Stomach smooth muscle (tissue), 2 donors: ENCODE results near the gene FNTB.
A peak's percentile ranks its signal among the peaks of the same experiment; 100 is the strongest.

Source experiments
- H3K27ac ChIP-seq: one replicate; pipeline ENCODE4 v1.7.0; 2013; ENCODE audit warnings: mild to moderate bottlenecking, low read length, inconsistent platforms
- H3K27me3 ChIP-seq, 2 donors: one replicate each; pipeline ENCODE4 v1.7.0; 2013; ENCODE audit warnings: low read length in 2 of 2; ENCODE audit not compliant: insufficient read depth in 2 of 2, control insufficient read depth in 1 of 2
- H3K36me3 ChIP-seq, 2 donors: one replicate each; pipeline ENCODE4 v1.7.0; 2013; ENCODE audit warnings: low read length in 2 of 2; ENCODE audit not compliant: control insufficient read depth in 2 of 2, insufficient read depth in 2 of 2
- H3K4me1 ChIP-seq: one replicate; pipeline ENCODE4 v1.7.0; 2013; ENCODE audit warnings: low read length; ENCODE audit not compliant: control insufficient read depth, insufficient read depth
- H3K4me3 ChIP-seq, 2 donors: one replicate each; pipeline ENCODE4 v1.7.0; 2013; ENCODE audit warnings: low read length in 2 of 2
- H3K9ac ChIP-seq, 2 donors: one replicate each; pipeline ENCODE4 v1.7.0; 2013; ENCODE audit warnings: low read length in 2 of 2, mild to moderate bottlenecking in 1 of 2
- H3K9me3 ChIP-seq, 2 donors: one replicate each; pipeline ENCODE4 v1.7.0; 2013; ENCODE audit warnings: low read length in 2 of 2; ENCODE audit not compliant: control insufficient read depth in 2 of 2
- donor health status: healthy.
- donor health status: Pancreatic carcinoma.

The FNTB gene

DNA sequence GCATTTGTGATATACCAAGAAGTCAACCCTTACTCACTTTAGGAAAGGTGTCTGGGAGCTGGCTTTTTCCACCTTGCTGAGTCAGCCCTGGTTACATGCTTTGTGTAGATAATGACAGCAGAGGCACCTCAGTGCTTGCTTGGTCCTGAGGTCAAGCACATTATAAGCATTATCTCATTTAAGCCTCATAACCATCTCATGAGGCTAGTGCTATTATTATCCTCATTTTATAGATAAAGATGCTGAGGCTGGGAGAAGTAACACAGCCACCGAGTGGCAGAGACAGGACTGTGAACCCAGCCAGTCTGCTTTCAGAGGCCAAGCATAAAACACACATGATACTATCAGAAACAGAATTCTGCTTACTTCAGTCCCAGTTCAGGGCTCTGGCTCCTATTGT lies 86.2 kb downstream of the FNTB start:
- no peak overlapping the region for H3K27ac ChIP-seq
- H3K9me3 ChIP-seq: no peaks in the 10 kb centered on the region
- no peak overlapping the region for H3K4me3 ChIP-seq
- peaks cover 16 to 26% of the 10 kb centered on the region in 2 donors for H3K36me3 ChIP-seq
- no peaks in the 10 kb centered on the region for H3K27me3 ChIP-seq
- no peak overlapping the region for H3K9ac ChIP-seq
- H3K4me1 ChIP-seq: peaks cover 24% of the 10 kb centered on the region

DNA sequence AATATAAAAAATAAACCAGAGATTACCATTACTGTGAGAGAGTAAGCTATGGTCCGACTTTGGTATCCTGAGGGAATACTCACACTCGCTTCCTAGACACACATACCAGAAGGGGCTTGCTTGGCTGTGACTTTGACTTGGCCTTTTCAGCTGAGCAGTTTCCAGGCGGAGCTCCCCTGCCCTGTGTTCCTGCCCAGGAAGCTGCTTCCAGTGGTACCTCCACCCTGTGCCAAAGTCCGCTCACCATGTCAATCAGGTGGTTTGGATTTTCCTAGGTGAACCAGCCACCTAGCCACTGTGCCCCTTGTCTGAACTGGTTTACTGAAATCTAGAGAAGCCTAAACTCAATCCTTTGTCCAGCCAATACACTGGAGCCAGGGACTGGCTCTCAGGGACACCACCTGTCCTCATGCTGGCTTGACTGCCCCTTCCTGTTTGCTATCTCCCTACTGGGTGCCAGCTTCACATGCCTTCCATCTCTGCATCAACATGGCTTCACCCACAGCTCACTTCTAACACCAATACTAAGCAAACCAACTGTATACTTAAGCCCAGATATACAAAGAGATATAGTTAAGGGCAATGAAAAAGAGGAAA lies 87.0 kb downstream of the FNTB start:
- H3K9me3 ChIP-seq: no peaks in the 10 kb centered on the region
- peaks cover 16 to 26% of the 10 kb centered on the region in 2 donors for H3K36me3 ChIP-seq
- no peak overlapping the region for H3K27ac ChIP-seq
- no peak overlapping the region for H3K9ac ChIP-seq
- H3K4me3 ChIP-seq: no peak overlapping the region
- peaks cover 28% of the 10 kb centered on the region for H3K4me1 ChIP-seq
- H3K27me3 ChIP-seq: no peaks in the 10 kb centered on the region

DNA sequence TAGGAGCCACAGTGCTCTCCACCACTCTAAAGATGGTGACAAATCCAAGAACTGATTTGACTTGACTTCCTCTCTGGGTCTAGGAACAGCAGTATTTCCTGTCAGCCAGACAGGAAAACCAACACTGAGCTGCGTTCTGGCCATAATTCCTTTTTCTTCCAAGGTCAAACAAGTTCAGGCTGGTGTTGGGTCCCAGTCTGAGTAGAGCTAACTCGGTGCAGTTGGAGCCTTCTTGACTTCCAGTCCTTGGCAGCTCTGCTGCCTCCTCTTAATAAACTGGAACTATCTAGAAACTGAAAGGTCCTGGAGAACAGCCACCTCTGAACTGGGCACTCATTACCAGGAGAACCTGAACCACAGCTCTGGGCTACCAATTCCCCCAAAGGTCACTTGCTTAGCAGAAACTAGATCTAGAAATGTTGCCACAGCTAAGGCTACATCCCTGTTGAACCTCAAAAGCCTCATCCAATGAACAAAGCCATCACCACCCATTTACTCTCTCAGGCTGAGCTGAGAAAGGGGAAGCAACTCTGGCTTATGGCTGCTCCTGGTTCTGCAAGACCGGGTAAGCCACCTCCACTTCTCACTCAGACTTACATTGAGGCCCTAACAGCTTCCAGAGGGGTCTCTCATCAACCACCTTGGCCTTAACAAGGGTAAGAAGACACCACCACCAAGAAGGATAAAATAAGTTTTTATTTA lies 87.9 kb downstream of the FNTB start:
- peaks cover 34% of the 10 kb centered on the region for H3K4me1 ChIP-seq
- H3K36me3 ChIP-seq: peaks cover 12 to 25% of the 10 kb centered on the region in 2 donors
- H3K9ac ChIP-seq: no peak overlapping the region
- no peak overlapping the region for H3K4me3 ChIP-seq
- no peak overlapping the region for H3K27ac ChIP-seq
- H3K9me3 ChIP-seq: no peaks in the 10 kb centered on the region
- H3K27me3 ChIP-seq: no peaks in the 10 kb centered on the region

DNA sequence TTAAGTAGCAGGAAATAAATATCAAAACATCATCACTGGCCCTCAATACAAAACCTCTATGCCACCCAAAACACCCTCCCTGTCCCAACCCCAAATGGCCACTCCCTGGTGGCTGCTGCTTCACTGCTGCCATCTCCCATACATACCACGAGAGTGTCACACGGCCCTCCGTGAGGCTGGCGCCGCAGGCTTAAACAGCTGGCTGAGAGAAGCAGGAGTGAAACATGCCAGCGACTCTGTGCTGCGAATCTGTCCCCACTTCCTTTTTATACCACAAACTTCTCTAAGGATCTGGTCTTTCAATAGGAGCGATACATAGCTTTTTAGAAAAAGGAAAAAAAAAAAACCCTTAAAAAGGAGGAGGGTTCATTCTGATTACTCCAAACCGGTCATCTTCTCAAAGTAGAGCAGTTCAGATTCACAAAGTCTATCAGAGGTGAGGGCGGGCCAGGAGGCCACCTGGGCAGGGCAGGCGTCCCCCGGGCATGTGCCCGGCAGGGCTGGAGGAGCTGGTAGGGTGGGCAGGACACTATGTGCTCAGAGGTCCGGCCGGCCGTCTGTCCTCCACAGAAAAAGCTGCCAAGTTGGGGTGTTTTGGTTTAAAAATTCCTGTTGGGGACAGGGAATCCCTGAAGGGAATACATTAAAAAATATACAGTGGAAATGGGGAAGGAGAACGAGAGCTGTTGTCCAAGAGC lies 89.1 kb downstream of the FNTB start:
- peaks cover 24% of the 10 kb centered on the region for H3K4me1 ChIP-seq
- H3K27me3 ChIP-seq: no peaks in the 10 kb centered on the region
- no peak overlapping the region for H3K4me3 ChIP-seq
- no peak overlapping the region for H3K27ac ChIP-seq
- H3K36me3 ChIP-seq: peaks cover 8 to 24% of the 10 kb centered on the region in 2 donors
- no peak overlapping the region for H3K9ac ChIP-seq
- H3K9me3 ChIP-seq: no peaks in the 10 kb centered on the region

DNA sequence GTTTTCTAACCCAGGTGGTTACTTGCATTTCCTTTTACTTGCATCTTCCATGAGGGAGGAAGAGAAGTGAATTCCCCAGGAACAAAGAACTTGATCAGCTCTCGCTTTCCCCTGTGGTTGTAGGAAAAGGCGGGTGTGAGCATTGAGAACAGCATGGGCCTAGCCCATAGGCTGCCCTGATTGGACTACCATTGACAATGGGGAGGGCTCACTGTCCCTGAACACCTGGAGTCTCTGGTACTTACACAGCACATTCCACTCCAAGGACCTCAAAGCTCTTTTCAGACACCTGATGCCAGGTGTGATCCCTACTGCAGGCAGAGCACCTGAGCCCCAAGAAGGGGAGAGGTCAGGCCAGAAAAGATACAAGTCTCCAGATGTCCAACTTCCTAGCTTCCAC lies 90.6 kb downstream of the FNTB start:
- no peak overlapping the region for H3K9ac ChIP-seq
- no peaks in the 10 kb centered on the region for H3K9me3 ChIP-seq
- H3K4me3 ChIP-seq: no peak overlapping the region
- peaks cover 28% of the 10 kb centered on the region for H3K4me1 ChIP-seq
- H3K27ac ChIP-seq: no peak overlapping the region
- peaks cover 8 to 24% of the 10 kb centered on the region in 2 donors for H3K36me3 ChIP-seq
- no peaks in the 10 kb centered on the region for H3K27me3 ChIP-seq

DNA sequence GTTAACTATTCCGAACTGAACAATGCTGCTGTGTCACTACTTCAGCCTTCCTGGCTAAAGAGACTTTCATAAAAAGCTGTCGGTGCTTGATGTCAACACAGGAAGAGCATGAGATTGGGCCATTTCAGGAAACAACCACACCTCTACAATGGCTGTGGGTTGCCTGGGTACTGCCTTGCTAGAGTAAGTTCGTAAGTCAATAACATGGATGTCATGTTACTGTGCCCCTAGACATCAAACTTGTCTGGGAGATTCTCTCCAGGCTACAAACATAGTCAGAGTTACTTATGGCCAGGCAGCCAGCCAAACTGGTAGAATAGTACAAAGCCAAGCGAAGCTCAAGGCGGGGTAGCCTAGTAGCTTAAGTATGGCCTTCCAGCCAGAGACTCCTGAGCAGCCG lies 92.5 kb downstream of the FNTB start:
- H3K9me3 ChIP-seq: no peaks in the 10 kb centered on the region
- peak overlapping the region in 1 of 2 donors; percentile 22 for H3K4me3 ChIP-seq
- no peak overlapping the region for H3K9ac ChIP-seq
- peaks cover 8 to 25% of the 10 kb centered on the region in 2 donors for H3K36me3 ChIP-seq
- peaks cover 32% of the 10 kb centered on the region for H3K4me1 ChIP-seq
- peak overlapping the region; percentile 81 for H3K27ac ChIP-seq
- no peaks in the 10 kb centered on the region for H3K27me3 ChIP-seq

DNA sequence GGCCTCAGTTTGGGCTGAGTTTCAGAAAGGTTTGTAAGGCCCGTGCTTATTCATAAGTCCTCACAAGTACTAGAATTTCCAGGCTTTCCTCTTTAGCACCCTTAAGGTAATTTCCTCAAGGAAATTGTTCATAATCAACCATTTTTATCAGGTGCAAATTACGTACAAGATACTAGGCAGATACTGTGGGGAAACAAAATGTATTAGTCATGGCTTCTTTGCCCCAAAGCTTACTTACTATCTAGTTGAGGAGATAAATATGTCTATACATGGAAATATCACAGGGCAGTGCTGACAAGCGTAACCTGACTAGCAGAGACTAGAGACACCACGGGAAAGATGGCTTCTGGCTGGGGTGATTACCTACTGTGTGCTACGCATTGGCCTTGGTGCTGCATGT lies 93.1 kb downstream of the FNTB start:
- no peaks in the 10 kb centered on the region for H3K27me3 ChIP-seq
- H3K4me3 ChIP-seq: no peak overlapping the region
- no peak overlapping the region for H3K9ac ChIP-seq
- H3K36me3 ChIP-seq: peaks cover 8 to 23% of the 10 kb centered on the region in 2 donors
- H3K4me1 ChIP-seq: peaks cover 31% of the 10 kb centered on the region
- peak overlapping the region; percentile 81 for H3K27ac ChIP-seq
- no peaks in the 10 kb centered on the region for H3K9me3 ChIP-seq

DNA sequence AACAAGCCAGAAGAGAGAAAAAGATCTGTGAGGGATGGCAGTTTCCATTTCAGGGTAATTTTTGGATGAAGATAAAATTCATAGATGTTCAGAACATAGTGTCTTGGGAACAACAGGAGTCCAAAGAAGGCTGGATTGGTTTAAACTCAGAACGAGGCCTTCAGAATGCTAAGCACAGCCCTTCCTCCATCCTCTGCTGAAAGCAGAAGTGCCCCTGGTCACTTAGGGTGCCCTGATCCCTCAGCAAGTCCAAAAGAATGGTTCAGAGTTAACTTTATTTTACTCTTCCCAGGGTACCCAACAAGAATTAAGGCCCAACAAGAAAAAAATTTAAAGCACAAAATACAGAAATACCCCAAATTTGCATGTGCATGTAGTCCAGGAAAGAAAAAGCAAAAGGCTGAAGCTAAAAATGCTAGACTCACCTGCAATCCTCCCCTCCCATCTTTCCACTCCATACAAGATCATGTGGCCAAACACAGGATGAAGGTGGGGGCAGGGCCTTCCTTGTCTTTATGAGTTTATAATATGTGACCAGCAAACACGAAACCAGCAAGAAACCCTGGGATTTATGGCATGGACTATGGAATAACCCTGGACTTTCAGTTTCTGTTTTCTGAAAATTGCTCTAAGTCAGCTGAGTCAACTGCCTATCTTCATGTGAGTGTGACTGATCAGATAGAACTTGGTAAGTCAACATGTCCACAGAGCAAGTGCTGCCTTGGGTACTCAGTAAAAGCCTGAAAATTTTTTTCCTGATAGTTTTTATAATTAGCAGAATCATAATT lies 94.5 kb downstream of the FNTB start:
- peaks cover 16 to 25% of the 10 kb centered on the region in 2 donors for H3K36me3 ChIP-seq
- no peaks in the 10 kb centered on the region for H3K27me3 ChIP-seq
- H3K4me3 ChIP-seq: peak overlapping the region in 1 of 2 donors; percentile 29
- no peaks in the 10 kb centered on the region for H3K9me3 ChIP-seq
- no peak overlapping the region for H3K9ac ChIP-seq
- H3K27ac ChIP-seq: peak overlapping the region; percentile 19
- H3K4me1 ChIP-seq: peaks cover 30% of the 10 kb centered on the region

DNA sequence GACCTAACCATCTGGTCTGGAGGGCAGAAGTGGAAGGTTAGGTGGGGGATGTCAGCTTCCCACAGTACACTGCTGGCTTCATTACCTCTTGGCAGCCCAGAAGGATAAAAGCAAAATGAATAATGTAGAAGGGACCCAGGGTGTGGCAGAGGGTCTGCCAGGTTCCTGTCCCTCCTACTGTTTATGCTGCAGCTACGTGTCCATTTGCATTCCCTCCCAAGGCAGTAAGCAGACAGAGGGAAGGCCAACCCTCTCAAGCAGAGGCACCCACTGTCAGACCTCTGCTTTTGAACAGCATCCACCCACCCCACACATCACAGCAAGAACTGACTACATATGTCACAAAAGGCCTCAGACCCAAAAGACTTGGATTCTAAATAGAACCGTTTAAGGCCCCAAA lies 96.2 kb downstream of the FNTB start:
- H3K27ac ChIP-seq: no peak overlapping the region
- peaks cover 30% of the 10 kb centered on the region for H3K4me1 ChIP-seq
- H3K9ac ChIP-seq: no peak overlapping the region
- no peaks in the 10 kb centered on the region for H3K9me3 ChIP-seq
- H3K4me3 ChIP-seq: no peak overlapping the region
- peaks cover 18 to 19% of the 10 kb centered on the region in 2 donors for H3K36me3 ChIP-seq
- H3K27me3 ChIP-seq: no peaks in the 10 kb centered on the region
